Measurements from ENCODE around the gene DAB2IP.

Gene DAB2IP

GRCh38 chr9:121816845-121817450 lies 165.5 kb downstream of the DAB2IP start:
- no peak overlapping the region for H3K27ac ChIP-seq
- no peak for TF ChIP-seq CTCF (conservative IDR thresholded peaks at IDR 0.05)
- TF ChIP-seq ZFX (IDR thresholded peaks at IDR 0.05), result no peak

GRCh38 chr9:121817476-121817875 lies 166.0 kb downstream of the DAB2IP start:
- no peak overlapping the region for H3K27ac ChIP-seq
- TF ChIP-seq CTCF (conservative IDR thresholded peaks at IDR 0.05) (no peak), ZFX (IDR thresholded peaks at IDR 0.05) (no peak)

GRCh38 chr9:121818016-121818661 lies 166.7 kb downstream of the DAB2IP start:
- no peak overlapping the region for H3K27ac ChIP-seq
- TF ChIP-seq ZFX (IDR thresholded peaks at IDR 0.05), result no peak
- TF ChIP-seq CTCF (conservative IDR thresholded peaks at IDR 0.05), result no peak

GRCh38 chr9:121818841-121819427 lies 167.5 kb downstream of the DAB2IP start:
- no peak for TF ChIP-seq ZFX (IDR thresholded peaks at IDR 0.05)
- TF ChIP-seq CTCF (conservative IDR thresholded peaks at IDR 0.05), result no peak
- no peak overlapping the region for H3K27ac ChIP-seq

- TF ChIP-seq CTCF (conservative IDR thresholded peaks at IDR 0.05) (no peak), ZFX (IDR thresholded peaks at IDR 0.05) (no peak)
- no peak overlapping the region for H3K27ac ChIP-seq
These were observed 168.2 kb downstream of the DAB2IP start for GRCh38 chr9:121819428-121820231.

- H3K27ac ChIP-seq, result no peak overlapping the region
- TF ChIP-seq CTCF (conservative IDR thresholded peaks at IDR 0.05) (no peak), ZFX (IDR thresholded peaks at IDR 0.05) (no peak)
These were observed 169.0 kb downstream of the DAB2IP start for GRCh38 chr9:121820286-121821005.
